Activated naive CD4-positive, alpha-beta T cell treated with anti-CD3 and anti-CD28 coated beads, Interleukin-2, amount 10 ng/mL, durations not matched to agents 7 days and 5 days (primary cell): Measurements from ENCODE around the gene CCP110.
"Not testable (repeated sequence)": the region's sequence is repeated elsewhere in the genome, so short reads cannot be mapped to it uniquely, and the experiment has no call there.

Source experiments
- CTCF ChIA-PET: fragments of 350-600 bp; sonication (Branson Sonifier 250); formaldehyde crosslinking; loops from one replicate; lab custom pipeline; 2021; ENCODE audit warnings: antibody characterized with exemption; lab: Charles Lee
- DNase-seq: peaks from one replicate; pipeline ENCODE4 v3.0.0-alpha.2; 2020
- H3K27ac Mint-ChIP-seq: one replicate; pipeline ENCODE4 v1.8.0; 2021; ENCODE audit warnings: mild to moderate bottlenecking, moderate library complexity, mixed read lengths
- H3K27me3 Mint-ChIP-seq: one replicate; pipeline ENCODE4 v1.8.0; 2021; ENCODE audit warnings: mild to moderate bottlenecking, mixed read lengths
- H3K36me3 Mint-ChIP-seq: one replicate; pipeline ENCODE4 v1.8.0; 2021; ENCODE audit warnings: mixed read lengths
- H3K4me1 Mint-ChIP-seq: one replicate; pipeline ENCODE4 v1.8.0; 2021; ENCODE audit warnings: mixed read lengths
- H3K4me3 Mint-ChIP-seq: one replicate; pipeline ENCODE4 v1.8.0; 2021; ENCODE audit warnings: mild to moderate bottlenecking, moderate library complexity, mixed read lengths
- H3K9me3 Mint-ChIP-seq: one replicate; pipeline ENCODE4 v1.8.0; 2021; ENCODE audit warnings: mixed read lengths

CCP110 gene

GRCh38 chr16:19521471-19522396 lies 2.0 kb upstream of the CCP110 start, which contains the start of gene GDE1:
GDE1 (minus strand) TSS chr16:19522098; CDS start chr16:19521964, 134 bp downstream.
- CTCF ChIA-PET, result no interaction called here
- peak; percentile 96 for DNase-seq
- Mint-ChIP-seq H3K27ac (peak within 1 kb of the TSS; percentile 92), H3K4me1 (peaks cover 62% of the 10 kb centered on the region), H3K9me3 (no peaks in the 10 kb centered on the region), H3K27me3 (no peaks in the 10 kb centered on the region), H3K36me3 (peaks cover 21% of the 10 kb centered on the region), H3K4me3 (peak within 1 kb of the TSS; percentile 84)

- CTCF ChIA-PET, result no interaction called here
- H3K4me1 Mint-ChIP-seq, result peaks cover 60% of the 10 kb centered on the region
- H3K4me3 Mint-ChIP-seq, result peak overlapping the region; percentile 84
- H3K27me3 Mint-ChIP-seq, result no peaks in the 10 kb centered on the region
- H3K27ac Mint-ChIP-seq, result peak overlapping the region; percentile 92
- no peaks in the 10 kb centered on the region for H3K9me3 Mint-ChIP-seq
- no peak for DNase-seq
- H3K36me3 Mint-ChIP-seq, result peaks cover 15% of the 10 kb centered on the region
Observed at GRCh38 chr16:19522397-19522732, 1.4 kb upstream of the CCP110 start.

- CTCF ChIA-PET, result no interaction called here
- Mint-ChIP-seq H3K27me3 (no peaks in the 10 kb centered on the region), H3K27ac (peak overlapping the region; percentile 92), H3K4me3 (peak overlapping the region; percentile 84), H3K4me1 (peaks cover 57% of the 10 kb centered on the region), H3K9me3 (no peaks in the 10 kb centered on the region), H3K36me3 (peaks cover 13% of the 10 kb centered on the region)
- DNase-seq, result no peak
Observed at GRCh38 chr16:19522760-19523159, 982 bp upstream of the CCP110 start.

- DNase-seq, result no peak
- Mint-ChIP-seq H3K4me1 (peaks cover 57% of the 10 kb centered on the region), H3K9me3 (no peaks in the 10 kb centered on the region), H3K36me3 (peaks cover 16% of the 10 kb centered on the region), H3K27me3 (no peaks in the 10 kb centered on the region), H3K4me3 (peak overlapping the region; percentile 15), H3K27ac (no peak overlapping the region)
- CTCF ChIA-PET, result no interaction called here
Observed at GRCh38 chr16:19523184-19523558, 571 bp upstream of the CCP110 start.

GRCh38 chr16:19524356-19524615 lies 544 bp downstream of the CCP110 start:
- no peaks in the 10 kb centered on the region for H3K9me3 Mint-ChIP-seq
- DNase-seq, result no peak
- peaks cover 47% of the 10 kb centered on the region for H3K4me1 Mint-ChIP-seq
- H3K27me3 Mint-ChIP-seq, result no peaks in the 10 kb centered on the region
- H3K4me3 Mint-ChIP-seq, result peak overlapping the region; percentile 87
- peak overlapping the region; percentile 21 for H3K27ac Mint-ChIP-seq
- CTCF ChIA-PET, result interaction anchor here (2.2 kb wide), 1 partner anchor 31 kb away, joined by 12 read pairs; the partner anchor contains the start of gene VPS35L
- H3K36me3 Mint-ChIP-seq, result peaks cover 22% of the 10 kb centered on the region

- H3K9me3 Mint-ChIP-seq, result no peaks in the 10 kb centered on the region
- H3K4me1 Mint-ChIP-seq, result peaks cover 43% of the 10 kb centered on the region
- H3K36me3 Mint-ChIP-seq, result peaks cover 26% of the 10 kb centered on the region
- peak; percentile 29 for DNase-seq
- peak overlapping the region; percentile 21 for H3K27ac Mint-ChIP-seq
- CTCF ChIA-PET, result interaction anchor here (2.2 kb wide), 1 partner anchor 30 kb away, joined by 12 read pairs; the partner anchor contains the start of gene VPS35L
- H3K27me3 Mint-ChIP-seq, result no peaks in the 10 kb centered on the region
- H3K4me3 Mint-ChIP-seq, result peak overlapping the region; percentile 87
Observed at GRCh38 chr16:19524616-19525384, 1.1 kb downstream of the CCP110 start.

DNA sequence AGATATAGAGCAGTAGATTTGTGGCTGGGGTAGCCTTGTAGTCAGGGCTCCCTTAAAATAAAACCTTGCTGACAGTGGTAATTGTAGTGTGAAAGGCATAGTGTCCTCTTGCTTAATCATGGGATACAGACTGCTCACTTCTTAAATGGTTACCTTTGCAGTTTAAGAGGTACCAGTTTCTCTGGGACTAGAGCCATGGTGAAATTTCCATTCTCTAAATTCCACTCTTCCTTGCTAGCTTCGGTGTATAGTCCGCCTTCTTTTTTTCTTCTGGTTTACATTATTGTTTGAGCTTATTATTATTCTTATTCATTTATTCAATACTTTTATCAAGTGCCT lies 1.6 kb downstream of the CCP110 start:
- Mint-ChIP-seq H3K27me3 (no peaks in the 10 kb centered on the region), H3K4me3 (peak overlapping the region; percentile 87), H3K9me3 (no peaks in the 10 kb centered on the region), H3K27ac (no peak overlapping the region), H3K36me3 (peaks cover 26% of the 10 kb centered on the region), H3K4me1 (peaks cover 40% of the 10 kb centered on the region)
- no peak for DNase-seq
- CTCF ChIA-PET, result interaction anchor here (1.3 to 2.2 kb wide), 2 partner anchors 23 to 30 kb away, joined by 3 to 12 read pairs; partner anchors contain the start of gene VPS35L

DNA sequence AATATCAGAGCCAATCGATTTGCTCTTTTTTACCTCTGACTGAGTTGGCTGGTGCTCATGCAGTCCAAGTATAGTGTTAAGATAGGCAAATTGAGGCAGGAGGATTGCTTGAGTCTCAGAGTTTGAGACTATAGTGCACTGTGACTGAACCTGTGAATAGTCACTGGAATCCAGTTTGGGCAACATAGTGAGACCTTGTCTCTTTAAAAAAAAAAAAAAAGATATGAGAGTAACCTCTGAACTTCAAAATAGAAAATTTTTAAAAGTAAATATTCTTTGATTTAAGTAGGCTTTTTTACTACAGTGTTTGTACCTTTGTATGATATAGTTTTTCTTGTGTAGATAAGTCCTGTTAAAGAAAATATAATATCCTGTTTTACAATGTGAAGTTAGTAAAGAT lies 3.4 kb downstream of the CCP110 start:
- Mint-ChIP-seq H3K27me3 (no peaks in the 10 kb centered on the region), H3K4me3 (no peak overlapping the region), H3K4me1 (peaks cover 28% of the 10 kb centered on the region), H3K9me3 (no peaks in the 10 kb centered on the region), H3K27ac (no peak overlapping the region), H3K36me3 (peaks cover 29% of the 10 kb centered on the region)
- DNase-seq, result no peak
- CTCF ChIA-PET, result no interaction called here

DNA sequence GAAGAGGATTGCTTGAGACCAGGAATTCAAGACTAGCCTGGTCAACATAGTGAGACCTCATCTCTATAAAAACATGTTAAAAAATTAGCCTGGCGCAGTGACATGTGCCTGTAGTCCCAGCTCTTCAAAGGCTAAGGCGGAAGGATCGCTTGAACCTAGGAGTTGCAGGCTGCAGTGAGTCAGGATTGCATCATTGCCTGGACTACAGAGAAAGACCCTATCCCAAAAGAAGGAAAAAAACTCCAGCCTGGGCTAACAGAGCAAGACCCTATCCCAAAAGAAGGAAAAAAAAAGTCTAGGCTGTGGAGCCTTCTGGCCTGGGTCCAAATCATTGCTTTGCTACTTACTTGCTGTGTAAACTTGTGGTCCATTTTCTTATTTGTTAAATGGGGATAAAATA lies 4.9 kb downstream of the CCP110 start:
- Mint-ChIP-seq H3K9me3 (no peaks in the 10 kb centered on the region), H3K4me3 (no peak overlapping the region), H3K4me1 (peaks cover 23% of the 10 kb centered on the region), H3K27me3 (no peaks in the 10 kb centered on the region), H3K36me3 (peaks cover 40% of the 10 kb centered on the region), H3K27ac (no peak overlapping the region)
- no peak for DNase-seq
- CTCF ChIA-PET, result interaction anchor here (1.2 to 1.8 kb wide), 3 partner anchors 14 to 27 kb away, joined by 4 to 6 read pairs (median 5); partner anchors contain the start of gene VPS35L

- Mint-ChIP-seq H3K4me3 (no peak overlapping the region), H3K36me3 (peaks cover 56% of the 10 kb centered on the region), H3K27ac (no peak overlapping the region), H3K4me1 (peaks cover 3% of the 10 kb centered on the region), H3K9me3 (no peaks in the 10 kb centered on the region), H3K27me3 (no peaks in the 10 kb centered on the region)
- CTCF ChIA-PET, result interaction anchor here (1.3 kb wide), 1 partner anchor 23 kb away, joined by 3 read pairs; the partner anchor contains the start of gene VPS35L
- DNase-seq, result no peak
Observed at GRCh38 chr16:19532601-19533000, 8.9 kb downstream of the CCP110 start.

GRCh38 chr16:19540241-19540970 lies 16.7 kb downstream of the CCP110 start:
- CTCF ChIA-PET, result interaction anchor here (0.9 to 1.2 kb wide), 2 partner anchors 9 to 38 kb away, joined by 3 read pairs; no protein-coding TSS in a partner anchor
- Mint-ChIP-seq H3K4me1 (peaks cover 10% of the 10 kb centered on the region), H3K27ac (no peak overlapping the region), H3K9me3 (no peaks in the 10 kb centered on the region), H3K4me3 (no peak overlapping the region), H3K27me3 (no peaks in the 10 kb centered on the region), H3K36me3 (peaks cover 53% of the 10 kb centered on the region)
- DNase-seq, result no peak

DNA sequence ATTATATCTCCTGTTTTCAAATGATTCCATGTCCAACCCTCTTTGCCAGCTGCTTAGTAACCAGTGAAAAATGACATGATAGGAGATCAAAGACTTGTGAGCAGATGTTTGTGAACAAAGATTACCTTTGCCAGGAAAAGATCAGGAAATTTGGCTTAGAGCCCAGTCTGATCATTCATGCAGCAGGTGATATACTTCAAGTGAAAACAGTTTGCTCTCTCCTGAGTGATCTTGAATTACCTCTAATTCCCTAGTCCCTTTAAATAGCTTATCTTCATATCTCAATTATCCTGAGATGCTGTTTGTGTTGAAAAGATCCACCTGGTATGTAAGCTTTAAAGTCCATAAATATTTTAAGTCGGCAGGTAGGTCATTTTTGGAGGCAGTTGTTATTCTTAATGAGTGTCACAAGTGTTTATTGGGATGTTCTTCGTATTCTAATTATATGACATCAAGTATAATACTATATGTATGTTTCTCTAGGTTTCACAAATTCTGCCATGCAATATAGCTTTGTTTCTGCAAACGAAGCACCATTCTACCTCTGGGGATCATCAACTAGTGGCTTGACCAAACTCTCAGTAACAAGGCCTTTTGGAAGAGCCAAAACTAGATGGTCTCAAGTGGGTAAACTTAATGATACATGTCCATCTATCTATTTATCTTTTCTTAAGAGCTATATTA lies 18.5 kb downstream of the CCP110 start:
- DNase-seq, result no peak
- H3K27ac Mint-ChIP-seq, result no peak overlapping the region
- H3K9me3 Mint-ChIP-seq, result no peaks in the 10 kb centered on the region
- peaks cover 38% of the 10 kb centered on the region for H3K36me3 Mint-ChIP-seq
- CTCF ChIA-PET, result interaction anchor here (0.8 to 1.4 kb wide), 2 partner anchors 13 to 365 kb away, joined by 4 read pairs; no protein-coding TSS in a partner anchor
- H3K4me1 Mint-ChIP-seq, result peaks cover 10% of the 10 kb centered on the region
- no peaks in the 10 kb centered on the region for H3K27me3 Mint-ChIP-seq
- H3K4me3 Mint-ChIP-seq, result no peak overlapping the region

- Mint-ChIP-seq H3K36me3 (peaks cover 42% of the 10 kb centered on the region), H3K27ac (peak overlapping the region; percentile 58)
- not testable (repeated sequence) for H3K27me3 Mint-ChIP-seq, H3K9me3 Mint-ChIP-seq, H3K4me3 Mint-ChIP-seq, H3K4me1 Mint-ChIP-seq, DNase-seq
- CTCF ChIA-PET, result interaction anchor here (1.4 kb wide), 1 partner anchor 14 kb away, joined by 4 read pairs; no protein-coding TSS in a partner anchor
Observed at GRCh38 chr16:19543278-19543996, 19.7 kb downstream of the CCP110 start.
